Esophagus muscularis mucosa (tissue), 3 donors: Measurements from ENCODE around the gene LRP10.

Experiments
- POLR2A ChIP-seq: fragments of 450-650 bp; IDR thresholded peaks from one replicate; pipeline ENCODE4 v1.6.1; 2017; ENCODE audit warnings: antibody characterized with exemption, moderate library complexity, mild to moderate bottlenecking, low read depth
- POLR2AphosphoS5 ChIP-seq, 2 donors: sonication (generic); formaldehyde crosslinking; IDR thresholded peaks; one replicate each; pipeline ENCODE4 v1.6.1; 2017; ENCODE audit warnings: antibody characterized with exemption in 2 of 2
- TF ChIP-seq, protein P1 (sequence below), 3 experiments: fragments of 200-600 bp in 2 of 3; fragments of 450-650 bp in 1 of 3; sonication (generic) in 2 of 3; IDR thresholded peaks; one replicate each; pipeline ENCODE4 v1.5.1; 2017 to 2019; ENCODE audit warnings: antibody characterized with exemption in 3 of 3, mild to moderate bottlenecking in 2 of 3, moderate library complexity in 1 of 3

DNA sequence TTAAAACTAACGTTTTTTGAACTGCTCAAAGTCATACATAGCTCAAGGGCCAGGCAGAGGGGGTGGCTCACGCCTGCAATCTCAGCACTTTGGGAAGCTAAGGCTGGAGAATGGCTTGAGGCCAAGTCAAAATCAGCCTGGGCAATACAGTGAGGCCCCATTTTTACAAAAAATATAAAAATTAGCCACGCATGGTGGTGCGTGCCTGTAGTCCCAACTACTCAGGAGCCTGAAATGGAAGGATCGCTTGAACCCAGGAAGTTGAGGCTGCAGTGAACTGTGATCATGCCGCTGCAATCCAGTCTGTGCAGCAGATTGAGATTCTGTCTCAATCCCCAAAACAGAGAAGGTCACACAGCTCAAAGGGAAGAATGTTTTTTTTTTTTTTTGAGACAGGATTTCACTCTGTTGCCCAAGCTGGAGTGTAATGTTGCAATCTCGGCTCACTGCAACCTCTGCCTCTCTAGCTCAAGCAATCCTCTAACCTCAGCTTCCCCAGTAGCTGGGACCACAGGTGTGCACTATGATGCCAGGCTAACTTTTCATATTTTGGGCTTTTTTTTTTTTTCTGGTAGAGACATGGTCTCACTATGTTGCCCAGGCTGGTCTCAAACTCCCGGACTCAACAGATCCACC is 44.5 kb downstream of the LRP10 start:
- TF ChIP-seq, protein P1, sequence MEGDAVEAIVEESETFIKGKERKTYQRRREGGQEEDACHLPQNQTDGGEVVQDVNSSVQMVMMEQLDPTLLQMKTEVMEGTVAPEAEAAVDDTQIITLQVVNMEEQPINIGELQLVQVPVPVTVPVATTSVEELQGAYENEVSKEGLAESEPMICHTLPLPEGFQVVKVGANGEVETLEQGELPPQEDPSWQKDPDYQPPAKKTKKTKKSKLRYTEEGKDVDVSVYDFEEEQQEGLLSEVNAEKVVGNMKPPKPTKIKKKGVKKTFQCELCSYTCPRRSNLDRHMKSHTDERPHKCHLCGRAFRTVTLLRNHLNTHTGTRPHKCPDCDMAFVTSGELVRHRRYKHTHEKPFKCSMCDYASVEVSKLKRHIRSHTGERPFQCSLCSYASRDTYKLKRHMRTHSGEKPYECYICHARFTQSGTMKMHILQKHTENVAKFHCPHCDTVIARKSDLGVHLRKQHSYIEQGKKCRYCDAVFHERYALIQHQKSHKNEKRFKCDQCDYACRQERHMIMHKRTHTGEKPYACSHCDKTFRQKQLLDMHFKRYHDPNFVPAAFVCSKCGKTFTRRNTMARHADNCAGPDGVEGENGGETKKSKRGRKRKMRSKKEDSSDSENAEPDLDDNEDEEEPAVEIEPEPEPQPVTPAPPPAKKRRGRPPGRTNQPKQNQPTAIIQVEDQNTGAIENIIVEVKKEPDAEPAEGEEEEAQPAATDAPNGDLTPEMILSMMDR (IDR thresholded peaks at IDR 0.05) = no peak
- TF ChIP-seq POLR2AphosphoS5 (IDR thresholded peaks at IDR 0.05) = peak in 1 of 2 donors; percentile 10
- TF ChIP-seq POLR2A = no peak
